HTR-8/SVneo (cell line): ENCODE data around the gene CHIC1.
"Not testable (repeated sequence)": the region's sequence is repeated elsewhere in the genome, so short reads cannot be mapped to it uniquely, and the experiment has no call there.

ENCODE experiments used
- DNase-seq: peaks from one replicate; pipeline ENCODE4 v3.0.0; 2011; ENCODE audit warnings: low spot score, mixed read lengths; ENCODE audit not compliant: insufficient read length
- FAIRE-seq: peaks from 2 replicates; lab custom pipeline; 2011; peaks lifted over from hg19 to GRCh38; lab: Jason Lieb, UNC

The CHIC1 gene

DNA sequence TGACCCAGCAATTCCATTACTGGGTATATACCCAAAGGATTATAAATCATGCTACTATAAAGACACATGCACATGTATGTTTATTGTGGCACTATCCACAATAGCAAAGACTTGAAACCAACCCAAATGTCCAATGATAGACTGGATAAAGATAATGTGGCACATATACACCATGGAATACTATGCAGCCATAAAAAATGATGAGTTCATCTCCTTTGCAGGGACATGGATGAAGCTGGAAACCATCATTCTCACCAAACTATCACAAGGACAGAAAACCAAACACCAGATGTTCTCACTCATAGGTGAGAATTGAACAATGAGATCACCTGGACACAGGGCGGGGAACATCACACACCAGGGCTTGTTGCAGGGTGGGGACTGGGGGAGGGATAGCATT, 144.0 kb downstream of the CHIC1 start:
- FAIRE-seq, DNase-seq: not testable (repeated sequence)

GRCh38 chrX:73728602-73729001, 165.6 kb downstream of the CHIC1 start:
- no peak for DNase-seq
- FAIRE-seq = no peak
